GM23338 (cell line): ENCODE results near the gene CPNE7. TPM values are rescaled to one million over a fixed set of nuclear protein-coding genes. Genes with fewer than 3 reads are reported as not detected.

Experiments used
- ATAC-seq: fragments of 200-7000 bp; cut with Tn5 transposase; 3 replicates; pipeline ENCODE4 v1.9.1; 2020
- DNase-seq: peaks from one replicate; pipeline ENCODE4 v3.0.0-alpha.2; 2015; ENCODE audit warnings: low spot score
- H2AFZ ChIP-seq: fragments of 200-600 bp; sonication (generic); 2 replicates; pipeline ENCODE4 v1.8.0; 2016; ENCODE audit warnings: antibody characterized with exemption, mild to moderate bottlenecking, moderate library complexity
- H3F3A ChIP-seq: fragments of 200-600 bp; sonication (generic); replicated peaks from 2 replicates; pipeline ENCODE4 v1.8.0; 2017; ENCODE audit warnings: antibody characterized with exemption, mixed run types, low read depth
- H3K27ac ChIP-seq: fragments of 200-600 bp; sonication (generic); 2 replicates; pipeline ENCODE4 v1.6.1; 2016; ENCODE audit warnings: low read depth
- H3K27me3 ChIP-seq: fragments of 200-600 bp; sonication (generic); 2 replicates; pipeline ENCODE4 v1.8.0; 2016; ENCODE audit warnings: mild to moderate bottlenecking, mixed run types, moderate library complexity; ENCODE audit not compliant: insufficient read depth
- H3K36me3 ChIP-seq: fragments of 200-600 bp; sonication (generic); 2 replicates; pipeline ENCODE4 v1.8.0; 2016; ENCODE audit warnings: mild to moderate bottlenecking; ENCODE audit not compliant: insufficient read depth
- H3K4me1 ChIP-seq: fragments of 200-600 bp; sonication (generic); 2 replicates; pipeline ENCODE4 v1.8.0; 2016; ENCODE audit warnings: mild to moderate bottlenecking, moderate library complexity; ENCODE audit not compliant: insufficient read depth
- H3K4me2 ChIP-seq: fragments of 200-600 bp; sonication (generic); 2 replicates; pipeline ENCODE4 v1.7.1; 2017; ENCODE audit warnings: mixed run types
- H3K4me3 ChIP-seq: fragments of 200-600 bp; sonication (generic); 2 replicates; pipeline ENCODE4 v1.6.1; 2016; ENCODE audit warnings: mixed run types
- H3K79me2 ChIP-seq: fragments of 200-600 bp; sonication (generic); replicated peaks from 2 replicates; pipeline ENCODE4 v1.8.0; 2017; ENCODE audit warnings: mild to moderate bottlenecking; ENCODE audit not compliant: insufficient read depth
- H3K9me2 ChIP-seq: fragments of 200-600 bp; sonication (generic); 2 replicates; pipeline ENCODE4 v1.8.0; 2017; ENCODE audit not compliant: insufficient read depth
- H4K20me1 ChIP-seq: fragments of 200-600 bp; sonication (generic); replicated peaks from 2 replicates; pipeline ENCODE4 v1.8.0; 2017; ENCODE audit warnings: mild to moderate bottlenecking; ENCODE audit not compliant: insufficient read depth
- H3K27ac Mint-ChIP-seq: 2 replicates; pipeline ENCODE4 v1.8.0; 2020; ENCODE audit warnings: inconsistent platforms, mild to moderate bottlenecking, moderate library complexity, mixed read lengths
- H3K27me3 Mint-ChIP-seq: 3 replicates; pipeline ENCODE4 v1.8.0; 2022; ENCODE audit warnings: low read depth, mild to moderate bottlenecking, moderate library complexity, mixed read lengths, inconsistent platforms; ENCODE audit not compliant: insufficient read depth, poor library complexity
- H3K36me3 Mint-ChIP-seq: 3 replicates; pipeline ENCODE4 v1.8.0; 2021; ENCODE audit warnings: low read depth, mild to moderate bottlenecking, inconsistent platforms, moderate library complexity, mixed read lengths
- H3K4me1 Mint-ChIP-seq: 3 replicates; pipeline ENCODE4 v1.8.0; 2020; ENCODE audit warnings: mild to moderate bottlenecking, inconsistent platforms, mixed read lengths
- H3K4me3 Mint-ChIP-seq: 3 replicates; pipeline ENCODE4 v1.8.0; 2021; ENCODE audit warnings: moderate library complexity, mild to moderate bottlenecking, inconsistent platforms, mixed read lengths
- H3K9me3 Mint-ChIP-seq: 3 replicates; pipeline ENCODE4 v1.8.0; 2020; ENCODE audit warnings: moderate library complexity, mild to moderate bottlenecking, inconsistent platforms, mixed read lengths
- CREB1 ChIP-seq: fragments of 250-450 bp; sonication (Bioruptor Pico); IDR thresholded peaks from 2 replicates; pipeline ENCODE4 v1.5.0; 2020; ENCODE audit warnings: low read depth, mild to moderate bottlenecking, moderate library complexity
- CTCF ChIP-seq, 2 experiments: fragments of 200-600 bp in 1 of 2; sonication (generic) in 1 of 2; conservative IDR thresholded peaks; 2 replicates each; pipeline versions ENCODE4 v1.5.1 to v1.6.1; 2016 to 2017; ENCODE audit warnings: antibody characterized with exemption in 2 of 2, low read depth in 2 of 2, mild to moderate bottlenecking in 2 of 2, moderate library complexity in 1 of 2
- ETS1 ChIP-seq: IDR thresholded peaks from 2 replicates; pipeline ENCODE4 v1.6.1; 2016; ENCODE audit warnings: antibody characterized with exemption
- EZH2 ChIP-seq: fragments of 200-600 bp; sonication (generic); IDR thresholded peaks from one replicate; pipeline ENCODE4 v1.8.0; 2017; ENCODE audit warnings: antibody characterized with exemption, mild to moderate bottlenecking, low read depth; ENCODE audit not compliant: unreplicated experiment
- EZH2phosphoT487 ChIP-seq: fragments of 200-600 bp; sonication (generic); IDR thresholded peaks from one replicate; pipeline ENCODE4 v1.8.1; 2018; ENCODE audit warnings: antibody characterized with exemption; ENCODE audit not compliant: unreplicated experiment
- JUNB ChIP-seq: IDR thresholded peaks from one replicate; pipeline ENCODE4 v1.6.1; 2016; ENCODE audit warnings: antibody characterized with exemption; ENCODE audit not compliant: unreplicated experiment
- NANOG ChIP-seq: IDR thresholded peaks from 2 replicates; pipeline ENCODE4 v1.6.1; 2016; ENCODE audit warnings: antibody characterized with exemption, borderline replicate concordance
- POLR2AphosphoS5 ChIP-seq: IDR thresholded peaks from 2 replicates; pipeline ENCODE4 v1.6.1; 2016; ENCODE audit warnings: antibody characterized with exemption, low read depth
- REST ChIP-seq: IDR thresholded peaks from one replicate; pipeline ENCODE4 v1.6.1; 2018; ENCODE audit warnings: antibody characterized with exemption; ENCODE audit not compliant: unreplicated experiment
- STAT1 ChIP-seq: IDR thresholded peaks from one replicate; pipeline ENCODE4 v1.6.1; 2016; ENCODE audit warnings: antibody characterized with exemption; ENCODE audit not compliant: unreplicated experiment
- ZNF114 ChIP-seq: fragments of 250-450 bp; sonication (Bioruptor Pico); IDR thresholded peaks from 2 replicates; pipeline ENCODE4 v1.5.0; 2020; ENCODE audit warnings: mild to moderate bottlenecking, moderate library complexity
- ZNF331 ChIP-seq: fragments of 250-450 bp; sonication (Bioruptor Pico); IDR thresholded peaks from 2 replicates; pipeline ENCODE4 v1.5.0; 2020; ENCODE audit warnings: low read depth, mild to moderate bottlenecking, moderate library complexity
- ZNF462 ChIP-seq: fragments of 250-450 bp; sonication (Bioruptor Pico); IDR thresholded peaks from 2 replicates; pipeline ENCODE4 v1.5.0; 2020; ENCODE audit warnings: mild to moderate bottlenecking, moderate library complexity
- polyA plus RNA-seq: library from polyadenylated mRNA; unstranded; fragments of >200 nt; fragmentation: Nextera tagmentation; extraction: Ambion mirVana; gene quantifications from 2 replicates; pipeline ENCODE4 v1.2.1, GENCODE V29; 2016
- total RNA-seq: library from RNA; depleted of rRNA; stranded (reverse); fragments of >200 nt; shearing (Covaris generic); gene quantifications from 2 replicates; pipeline ENCODE4 v1.2.3, GENCODE V29; 2014

CPNE7 gene
- total and polyA plus RNA-seq, 2 experiments from 2014 or later, result 11.2 to 15.7 TPM

GRCh38 chr16:89555265-89555664 is 20.3 kb upstream of the CPNE7 start:
- Histone ChIP-seq H3K36me3 (0 out of 2 replicates have a peak, but pooled peaks cover 9% of the 10 kb centered on the region), H3K27me3 (no peaks in the 10 kb centered on the region), H2AFZ (no peak overlapping the region), H3K27ac (no peak overlapping the region), H3K4me2 (no peak overlapping the region), H3F3A (peaks cover 41% of the 10 kb centered on the region), H3K4me1 (no peaks in the 10 kb centered on the region), H3K4me3 (no peak overlapping the region), H4K20me1 (no peaks in the 10 kb centered on the region; the same call in 1 of the 2 replicates), H3K9me2 (no peaks in the 10 kb centered on the region), H3K79me2 (no peaks in the 10 kb centered on the region)
- Mint-ChIP-seq H3K36me3 (peaks cover 60% of the 10 kb centered on the region), H3K4me3 (no peak overlapping the region), H3K27me3 (peaks cover 13% of the 10 kb centered on the region), H3K4me1 (peaks cover 6% of the 10 kb centered on the region; the same call in 2 of the 3 replicates), H3K9me3 (no peaks in the 10 kb centered on the region), H3K27ac (no peak overlapping the region)
- DNase-seq (no peak), ATAC-seq (no peak)
- TF ChIP-seq EZH2 (no peak), CTCF (conservative IDR thresholded peaks at IDR 0.05; ENCODE audit: low read depth in 2 of 2) (no peak), JUNB (no peak), NANOG (no peak), REST (no peak), POLR2AphosphoS5 (no peak), EZH2phosphoT487 (no peak), ZNF462 (CRISPR knock-in tag) (no peak), STAT1 (no peak), CREB1 (CRISPR knock-in tag) (no peak), ZNF114 (CRISPR knock-in tag) (no peak), ETS1 (no peak), ZNF331 (CRISPR knock-in tag) (no peak)
